HG02885 (cell line): ENCODE data around the gene COL7A1.
"Not testable (repeated sequence)": the region's sequence is repeated elsewhere in the genome, so short reads cannot be mapped to it uniquely, and the experiment has no call there.

ENCODE experiments used
- ATAC-seq: cut with Tn5 transposase; IDR thresholded peaks from one replicate; pipeline ENCODE4 v1.9.1; 2021; ENCODE audit warnings: mild to moderate bottlenecking; ENCODE audit not compliant: unreplicated experiment, poor library complexity

COL7A1 gene

DNA sequence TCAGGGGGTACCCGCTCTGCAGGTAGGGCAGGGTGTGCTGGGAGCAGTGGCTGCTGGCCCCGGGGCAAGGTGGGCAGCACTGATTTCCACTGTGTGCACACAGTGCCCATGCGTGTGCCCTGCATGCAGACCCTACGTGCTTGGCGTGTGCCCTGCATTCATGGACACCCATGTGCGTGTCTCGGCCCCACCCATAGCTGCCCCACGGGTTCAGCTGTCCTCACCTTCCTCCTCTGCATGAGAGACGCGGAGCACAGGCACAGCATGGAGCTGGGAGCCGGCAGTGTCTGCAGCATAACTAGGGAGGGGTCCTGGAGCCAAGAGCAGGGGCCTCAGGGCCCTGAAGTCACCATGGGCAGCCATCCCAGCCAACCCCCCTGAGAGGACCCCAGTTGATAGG lies 29.9 kb downstream of the COL7A1 start:
- ATAC-seq, result no peak

- no peak for ATAC-seq
These were observed 30.5 kb downstream of the COL7A1 start for GRCh38 chr3:48564667-48565066.

DNA sequence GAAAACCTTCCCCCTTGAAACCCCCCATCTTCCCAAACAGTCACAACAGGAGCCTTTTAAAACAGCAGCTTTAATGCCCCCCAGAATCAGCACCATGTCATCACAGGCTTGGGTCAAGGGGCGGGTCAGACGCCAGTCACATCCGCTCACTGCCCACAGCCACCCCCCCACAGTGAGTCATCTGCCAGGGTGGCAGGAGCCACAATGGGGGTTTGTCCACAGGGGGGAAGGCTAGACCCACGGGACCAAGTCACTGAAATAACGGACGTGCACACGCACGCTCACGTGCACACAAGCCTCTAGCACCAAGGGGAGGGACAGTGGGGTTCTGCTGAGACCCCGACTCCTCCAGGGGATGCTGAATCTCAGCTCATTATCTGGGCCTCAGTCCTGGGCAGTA lies 31.1 kb downstream of the COL7A1 start:
- ATAC-seq, result no peak

GRCh38 chr3:48563382-48563918 lies 31.7 kb downstream of the COL7A1 start, which contains the start of gene UCN2:
Gene UCN2 (minus strand): TSS chr3:48563781. CDS start chr3:48563124, 657 bp downstream.
- ATAC-seq, result no peak

- ATAC-seq, result no peak
These were observed 32.6 kb downstream of the COL7A1 start for GRCh38 chr3:48562367-48563095.

GRCh38 chr3:48561045-48561736 lies 33.9 kb downstream of the COL7A1 start:
- no peak for ATAC-seq

DNA sequence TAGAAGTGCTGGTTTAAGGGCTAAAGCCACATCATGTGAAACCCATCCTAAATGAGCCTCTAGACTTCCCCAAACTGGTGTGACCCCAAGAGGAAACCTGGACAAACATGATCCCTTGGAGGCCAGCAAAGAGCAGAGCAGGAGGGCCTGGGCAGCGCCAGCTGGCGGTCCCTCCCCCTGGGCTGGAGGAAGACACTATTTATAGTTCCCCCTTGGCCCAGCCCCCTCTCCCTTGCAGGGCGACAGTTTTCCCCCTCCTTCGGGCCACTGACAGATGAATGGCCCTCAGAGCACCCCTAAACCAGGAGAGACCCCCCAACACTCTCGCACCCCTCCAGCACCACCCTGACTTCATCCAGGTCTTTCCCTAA lies 34.5 kb downstream of the COL7A1 start:
- ATAC-seq, result no peak

- ATAC-seq, result no peak
These were observed 36.5 kb downstream of the COL7A1 start for GRCh38 chr3:48558493-48559134.

DNA sequence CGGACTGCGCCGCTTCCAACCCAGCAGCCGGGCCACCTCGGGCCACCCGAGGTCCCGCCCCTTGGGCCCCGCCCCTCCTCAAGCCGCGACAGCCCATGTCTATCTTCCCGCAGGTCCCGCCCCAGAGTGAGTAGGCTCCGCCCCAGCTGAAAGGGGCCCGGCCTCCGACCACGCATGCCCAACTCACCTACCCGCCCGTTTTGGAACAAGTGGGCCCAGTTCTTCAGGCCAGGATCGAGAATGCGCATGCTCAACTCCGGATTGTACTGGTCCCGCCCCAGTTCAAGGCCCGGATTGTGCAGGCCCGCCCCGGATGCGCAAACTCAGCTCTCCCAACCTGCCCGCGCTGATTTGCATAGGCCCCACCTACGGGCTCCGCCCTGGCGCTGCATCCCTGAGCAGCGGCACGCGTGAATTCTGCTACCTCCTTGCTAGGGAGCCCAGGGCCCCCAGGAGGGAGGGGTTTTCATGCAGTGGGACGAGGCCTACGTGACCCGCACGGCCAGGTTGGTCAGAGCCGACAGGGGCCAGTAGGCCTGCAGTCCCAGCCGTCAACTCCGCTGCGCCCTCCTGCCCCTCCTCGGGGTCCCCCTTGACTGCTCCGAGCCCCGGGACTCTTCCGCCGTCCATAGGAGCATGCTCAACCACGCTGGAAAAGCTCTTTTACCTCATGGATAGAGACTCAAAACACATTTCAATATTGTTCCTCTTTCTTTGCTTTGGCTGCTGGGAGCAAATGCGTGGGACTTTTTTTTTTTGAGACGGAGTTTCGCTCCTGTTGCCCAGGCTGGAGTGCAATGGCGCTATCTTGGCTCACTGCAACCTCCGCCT lies 38.1 kb downstream of the COL7A1 start, which contains the start of gene PFKFB4:
Gene PFKFB4 (minus strand): TSS at position 8 of the 831 bp plus-strand sequence. CDS start 26 bp downstream, outside the sequence.
- peak; percentile 84 for ATAC-seq

DNA sequence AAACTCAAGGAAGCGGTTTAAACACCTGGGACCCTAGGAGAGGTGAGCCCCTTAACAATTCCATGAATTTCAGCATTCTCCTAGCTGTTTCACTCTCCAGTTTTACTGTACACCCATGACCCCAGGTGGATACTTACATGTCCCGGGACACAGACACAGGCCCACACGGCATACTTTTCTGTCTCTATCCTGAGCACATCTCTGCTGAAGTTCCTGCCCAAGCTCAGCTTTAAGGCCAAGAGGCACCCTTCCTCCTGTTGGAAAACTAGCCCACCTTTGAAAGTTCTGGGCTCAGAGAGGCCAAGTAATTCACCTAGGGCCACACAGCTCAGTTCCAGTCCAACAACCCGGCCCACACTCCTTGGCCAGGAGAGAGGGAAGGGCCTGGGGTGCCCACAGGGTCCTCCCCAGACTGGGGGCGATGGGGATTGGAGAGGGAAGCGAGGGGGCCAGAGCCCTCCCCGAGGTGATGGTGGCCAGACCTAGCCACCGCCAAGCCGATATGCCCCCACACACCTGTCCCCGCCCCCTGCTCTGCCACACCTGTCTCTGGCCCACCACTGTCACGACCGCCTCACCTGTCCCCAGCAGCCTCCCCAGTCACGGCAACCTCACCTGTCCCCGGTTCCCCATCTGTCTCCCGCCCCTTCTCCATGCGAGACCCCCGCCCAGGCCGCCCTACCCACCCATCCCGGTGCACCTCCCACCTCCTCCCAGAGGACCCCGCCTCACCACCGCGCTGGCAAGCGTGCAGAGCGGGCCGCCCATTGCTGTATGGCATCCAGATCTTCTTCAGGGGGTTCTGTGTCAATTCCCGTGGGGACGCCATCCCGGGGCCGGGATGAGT lies 39.0 kb downstream of the COL7A1 start:
- ATAC-seq, result no peak

- ATAC-seq, result no peak
These were observed 39.7 kb downstream of the COL7A1 start for GRCh38 chr3:48555231-48555948.

DNA sequence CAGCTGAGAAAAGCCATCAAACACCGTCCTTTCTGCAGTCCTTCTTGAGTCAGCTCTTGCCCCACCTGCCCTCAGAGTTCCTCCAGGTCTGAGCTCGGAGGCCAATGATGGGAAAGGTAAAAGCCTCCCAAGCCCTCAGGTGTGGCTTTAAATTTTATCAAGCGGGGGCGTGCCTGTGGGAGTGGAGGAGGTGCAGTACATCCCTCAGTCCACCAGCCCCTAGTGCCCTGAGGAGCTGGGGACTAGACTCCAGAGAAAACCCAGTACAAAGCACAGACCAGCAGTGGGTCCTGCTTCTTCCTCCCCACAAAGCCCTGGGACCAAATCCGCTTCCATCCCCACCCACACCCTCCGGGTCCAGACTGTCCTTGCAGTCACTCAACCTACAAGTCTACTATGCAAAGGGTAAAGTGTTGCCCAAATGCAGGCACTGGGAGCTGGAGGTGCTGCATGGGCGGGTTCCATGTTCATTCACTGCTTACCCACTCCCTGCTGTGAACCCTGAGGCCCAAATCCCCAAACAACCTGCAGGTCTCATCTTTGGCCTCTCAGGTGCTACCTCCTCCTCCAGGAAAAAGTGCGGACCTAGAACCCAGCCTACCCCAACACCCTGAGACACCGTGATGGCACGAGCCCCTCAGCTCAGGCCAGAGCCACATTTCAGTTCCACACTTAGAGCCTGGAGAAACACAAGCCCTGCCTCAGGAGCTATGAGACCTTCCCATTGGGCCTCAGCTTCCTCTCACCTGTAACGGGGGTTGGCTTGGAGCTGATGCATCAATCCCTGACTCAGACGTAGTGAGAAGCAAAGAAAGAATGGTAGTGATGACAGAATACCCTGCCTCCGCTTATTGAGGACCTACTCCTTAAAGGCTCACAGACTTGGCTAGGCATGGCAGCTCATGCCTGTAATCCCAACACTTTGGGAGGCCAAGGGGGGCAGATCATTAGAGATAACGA lies 41.0 kb downstream of the COL7A1 start:
- no peak for ATAC-seq

DNA sequence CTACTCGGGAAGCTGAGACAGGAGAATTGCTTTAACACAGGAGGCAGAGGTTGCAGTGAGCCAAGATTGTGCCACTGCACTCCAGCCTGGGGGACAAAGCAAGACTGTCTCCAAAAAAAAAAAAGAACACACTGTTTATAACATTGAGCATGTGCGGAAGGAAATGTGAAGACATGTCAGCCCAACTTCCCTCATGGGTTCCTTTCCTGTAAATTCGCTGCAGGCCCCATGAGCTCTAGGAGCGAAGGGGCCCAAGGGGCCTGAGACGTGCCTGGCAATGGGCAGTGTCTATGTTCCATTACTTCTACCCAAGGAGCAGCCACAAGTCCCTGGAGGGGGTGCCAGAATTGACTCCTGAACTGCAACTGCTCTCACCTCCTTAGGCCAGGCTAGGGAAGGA lies 41.8 kb downstream of the COL7A1 start:
- ATAC-seq, result no peak

- no peak for ATAC-seq
These were observed 42.8 kb downstream of the COL7A1 start for GRCh38 chr3:48552111-48552951.

DNA sequence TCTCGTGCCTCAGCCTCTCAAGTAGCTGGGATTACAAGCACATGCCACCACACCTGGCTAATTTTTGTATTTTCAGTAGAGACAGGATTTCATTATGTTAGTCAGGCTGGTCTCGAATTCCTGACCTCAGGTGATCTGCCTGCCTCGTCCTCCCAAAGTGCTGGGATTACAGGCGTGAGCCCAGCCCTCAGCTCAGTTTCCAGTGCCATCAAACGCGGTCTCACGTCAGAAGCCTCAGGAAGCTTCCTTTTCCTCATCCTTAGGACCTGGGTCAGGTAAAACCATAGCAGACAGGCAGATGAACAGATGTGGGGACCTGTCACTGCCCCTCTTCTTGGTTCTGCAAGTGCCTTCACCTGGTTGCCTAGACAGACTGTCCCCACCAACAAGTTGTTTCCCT lies 43.5 kb downstream of the COL7A1 start:
- not testable (repeated sequence) for ATAC-seq
